Stimulated activated CD8-positive, alpha-beta memory T cell treated with anti-CD3 and anti-CD28 coated beads, Interleukin-2, amount 100 ng/mL, for 1 hour (primary cell): ENCODE measurements around the gene PDGFD.
A peak's percentile ranks its signal among the peaks of the same experiment; 100 is the strongest.

ENCODE experiments used
- DNase-seq, 2 donors: peaks; one replicate each; pipeline ENCODE4 v3.0.0-alpha.2; 2020; ENCODE audit warnings: low read depth in 2 of 2

The PDGFD gene

GRCh38 chr11:104164028-104164520 is at the start of gene PDGFD:
TSS of gene PDGFD (minus strand) at chr11:104164147.
- peak; percentile 11 to 12 for DNase-seq

DNA sequence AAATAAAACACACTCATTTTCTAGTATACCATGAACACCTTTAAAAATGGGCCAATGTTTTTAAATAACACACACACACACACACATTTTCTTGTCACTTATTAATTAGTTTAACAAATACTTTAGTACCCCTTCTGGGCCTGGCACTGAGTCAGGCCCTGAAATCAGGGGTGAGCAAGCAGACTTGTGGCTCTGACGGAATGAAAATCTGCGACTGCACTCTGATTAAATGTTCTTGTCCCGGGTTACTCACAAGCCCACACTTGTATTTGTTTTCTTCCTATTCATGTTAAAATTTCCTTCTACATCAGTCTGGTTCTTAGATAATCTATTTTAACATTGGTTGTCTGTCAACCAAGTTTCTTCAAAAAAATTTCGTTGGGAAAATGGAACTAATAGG is 43.0 kb upstream of the PDGFD start:
- no peak for DNase-seq

GRCh38 chr11:104205838-104206237 is 41.9 kb upstream of the PDGFD start:
- DNase-seq, result no peak

- DNase-seq, result no peak
Observed at GRCh38 chr11:104200688-104201087, 36.7 kb upstream of the PDGFD start.

DNA sequence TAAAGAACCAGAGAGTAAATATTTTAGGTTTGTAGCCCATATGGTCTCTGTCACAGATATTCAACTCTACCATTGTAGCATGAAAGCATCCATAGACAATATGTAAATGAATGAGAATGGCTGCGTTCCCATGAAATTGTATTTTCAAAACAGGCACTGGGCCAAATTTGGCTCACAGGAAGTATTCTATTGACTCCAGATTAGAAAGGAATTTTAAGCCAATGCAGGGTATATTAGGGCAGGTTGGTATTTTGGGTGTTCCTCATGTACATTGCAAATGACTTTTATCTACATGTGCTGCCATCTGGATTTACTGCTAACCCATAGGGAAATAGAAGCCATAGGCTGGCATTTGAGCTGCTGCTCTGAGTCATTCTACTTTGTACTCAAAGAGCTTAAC is 35.1 kb upstream of the PDGFD start:
- no peak for DNase-seq

DNA sequence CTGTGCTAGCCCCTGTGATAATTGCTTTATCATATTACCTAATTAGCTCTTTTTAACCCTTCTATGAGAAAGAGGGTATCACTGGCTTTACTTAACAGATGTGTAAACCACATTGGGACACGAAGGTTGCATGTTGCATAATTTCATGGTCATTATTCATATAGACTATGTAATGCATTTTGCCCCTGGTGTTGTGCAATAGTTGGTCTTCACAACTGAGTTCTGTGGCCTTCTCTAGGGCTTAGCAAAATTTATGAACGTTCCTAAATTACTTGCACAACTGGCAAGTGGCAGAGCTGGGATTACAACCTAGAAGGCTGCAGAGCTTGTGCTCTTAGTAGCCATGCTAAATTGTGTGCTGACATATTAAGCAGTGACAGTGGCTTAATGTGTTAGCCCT is 34.6 kb upstream of the PDGFD start:
- DNase-seq, result no peak

- no peak for DNase-seq
Observed at GRCh38 chr11:104191124-104191523, 27.2 kb upstream of the PDGFD start.

DNA sequence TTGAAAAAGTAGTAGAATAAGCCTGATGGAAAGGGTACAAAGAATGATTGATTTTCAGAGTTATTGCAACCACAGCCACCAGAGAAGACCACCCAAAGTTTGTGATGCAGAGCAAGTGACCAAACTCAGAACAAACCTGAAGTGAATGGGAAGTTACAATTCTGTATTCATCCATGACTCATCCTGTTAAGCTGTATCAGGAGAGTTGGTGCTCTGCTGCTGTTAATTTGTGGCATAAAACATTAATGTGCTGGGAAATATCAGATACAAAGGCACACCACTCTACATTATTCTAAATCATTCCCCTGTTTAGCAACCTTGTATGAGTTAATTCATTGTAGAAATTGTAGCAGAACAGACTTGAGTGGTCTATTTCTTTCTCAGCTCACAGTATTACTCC is 19.6 kb upstream of the PDGFD start:
- DNase-seq, result no peak

- DNase-seq, result no peak
Observed at GRCh38 chr11:104175769-104176168, 11.8 kb upstream of the PDGFD start.

DNA sequence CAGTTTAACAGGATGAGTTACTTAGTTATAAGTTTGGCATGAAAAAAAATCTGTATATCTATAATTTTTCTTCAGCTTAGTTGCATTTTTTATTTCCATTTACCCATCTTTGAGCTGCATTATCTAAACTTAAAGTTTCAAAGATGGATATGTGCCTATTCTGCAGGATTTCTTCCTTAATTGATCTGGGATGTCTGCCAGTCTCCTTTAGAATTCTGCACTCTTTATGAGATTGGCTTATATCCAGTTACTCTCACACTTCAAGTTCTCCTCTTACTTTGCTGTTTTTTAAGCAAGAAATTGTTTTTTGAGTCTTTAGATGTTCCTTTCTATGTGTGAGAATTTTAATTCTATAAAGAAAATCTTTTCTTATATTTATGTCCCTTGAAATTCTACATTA is 5.1 kb upstream of the PDGFD start:
- DNase-seq, result no peak

DNA sequence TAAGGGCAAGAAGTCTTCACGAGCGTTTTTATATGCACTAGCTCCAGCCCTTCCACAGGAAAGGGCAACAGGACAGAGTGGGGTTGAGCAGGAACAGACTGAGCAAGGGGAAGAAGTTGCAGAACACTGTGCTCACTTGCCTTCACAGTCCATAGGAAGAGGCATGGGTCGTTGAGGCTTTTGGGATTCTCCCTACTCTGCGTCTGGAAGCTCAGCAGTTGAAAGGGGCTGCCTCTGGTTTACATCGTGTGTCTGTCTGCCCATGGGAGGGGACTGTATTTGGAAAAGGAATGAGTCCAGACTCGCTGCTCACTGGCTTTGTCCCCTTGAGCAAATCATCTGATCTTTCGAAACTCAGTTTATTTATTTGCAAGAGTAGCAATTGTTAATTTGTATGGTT is 1.1 kb upstream of the PDGFD start:
- no peak for DNase-seq

DNA sequence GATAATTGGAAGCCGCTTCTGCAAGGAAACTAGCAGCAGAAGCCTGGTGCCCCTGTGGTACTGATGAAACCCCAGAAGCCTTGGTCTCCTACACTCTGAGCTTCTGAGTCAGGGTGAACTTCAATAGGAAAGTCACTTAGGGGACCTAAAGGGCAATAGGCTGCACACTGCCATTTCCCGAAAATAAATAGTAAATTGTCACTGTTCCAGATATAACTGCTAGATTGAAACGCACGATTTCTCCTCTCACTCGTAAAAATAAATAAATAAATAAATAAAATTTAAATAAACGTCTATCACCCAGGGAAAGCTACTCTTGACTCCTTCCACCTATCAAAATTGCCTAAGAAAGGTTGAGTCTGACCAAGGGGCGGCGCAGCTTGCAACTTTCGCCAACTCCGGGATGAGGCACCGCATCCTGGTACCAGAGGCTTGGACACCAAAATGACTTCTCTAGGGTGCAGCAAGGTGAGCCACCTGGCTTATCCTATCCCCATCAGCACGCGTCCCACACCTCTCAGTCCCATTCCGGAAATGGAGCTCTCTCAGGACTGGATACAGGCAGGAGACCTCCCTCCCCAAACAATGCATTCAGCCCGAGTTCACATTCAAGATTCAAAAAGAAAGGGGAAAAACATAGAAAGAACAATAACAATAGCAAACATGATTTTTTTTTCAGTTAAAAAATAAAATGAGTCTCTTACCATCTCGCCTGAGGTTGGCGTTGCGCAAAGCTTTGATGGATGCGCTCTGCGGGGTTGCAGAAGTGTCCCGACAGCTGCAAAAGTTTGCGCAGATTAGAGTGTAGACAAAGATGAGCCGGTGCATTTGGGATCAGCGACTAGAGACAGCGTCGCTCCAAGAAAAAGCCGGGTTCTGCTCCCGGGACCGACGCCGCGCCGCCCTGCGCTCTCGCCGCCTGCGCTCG is 583 bp downstream of the PDGFD start:
- DNase-seq, result no peak

DNA sequence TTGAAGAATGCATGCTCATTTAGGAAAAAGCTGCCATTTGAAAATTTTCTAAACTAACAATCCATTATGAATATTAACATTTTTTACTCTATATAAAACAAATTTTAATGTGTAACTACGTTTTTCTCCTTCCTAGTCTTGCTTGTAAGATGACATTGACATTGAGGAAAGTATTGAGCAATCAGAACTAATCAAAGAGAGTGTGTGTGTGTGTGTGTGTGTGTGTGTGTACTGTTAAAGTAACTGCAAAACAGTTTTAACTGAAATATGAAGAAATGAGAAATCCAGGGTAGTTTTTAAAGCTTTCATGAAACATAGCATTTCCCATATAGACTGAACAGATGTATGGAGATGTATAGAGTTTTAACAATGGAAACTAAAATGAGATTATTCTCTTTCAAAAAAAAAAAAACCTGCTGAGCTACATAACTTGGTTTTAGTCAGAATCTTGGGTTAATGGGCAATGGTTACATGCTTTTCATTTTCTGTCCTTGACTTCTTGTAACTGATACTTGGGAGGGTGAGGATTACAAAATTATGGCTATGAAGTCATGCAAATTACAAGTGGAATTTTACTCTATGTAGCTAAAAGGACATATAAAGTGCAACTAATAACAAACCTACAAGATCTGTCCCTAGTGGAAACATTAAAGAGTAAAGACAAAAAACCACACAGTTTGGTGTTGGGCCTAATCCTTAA is 2.0 kb downstream of the PDGFD start:
- no peak for DNase-seq

DNA sequence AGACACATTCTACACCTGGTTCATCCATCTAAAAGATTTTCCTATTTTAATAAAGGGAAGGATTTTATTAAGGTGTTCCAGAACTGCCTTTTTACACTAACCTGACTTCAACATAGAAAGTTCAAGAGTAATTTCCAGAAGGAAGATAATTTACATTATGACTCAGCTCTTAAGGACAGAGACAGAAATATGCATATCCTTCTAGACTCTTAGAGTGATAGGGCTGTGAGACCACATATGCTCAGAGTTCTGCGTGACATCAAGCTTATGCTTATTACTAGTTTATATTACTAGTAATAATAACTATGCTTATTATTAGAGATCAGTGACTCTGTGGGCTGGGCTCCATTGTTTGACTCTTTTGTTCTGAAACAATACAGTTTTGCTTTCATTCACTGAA is 4.6 kb downstream of the PDGFD start:
- no peak for DNase-seq

DNA sequence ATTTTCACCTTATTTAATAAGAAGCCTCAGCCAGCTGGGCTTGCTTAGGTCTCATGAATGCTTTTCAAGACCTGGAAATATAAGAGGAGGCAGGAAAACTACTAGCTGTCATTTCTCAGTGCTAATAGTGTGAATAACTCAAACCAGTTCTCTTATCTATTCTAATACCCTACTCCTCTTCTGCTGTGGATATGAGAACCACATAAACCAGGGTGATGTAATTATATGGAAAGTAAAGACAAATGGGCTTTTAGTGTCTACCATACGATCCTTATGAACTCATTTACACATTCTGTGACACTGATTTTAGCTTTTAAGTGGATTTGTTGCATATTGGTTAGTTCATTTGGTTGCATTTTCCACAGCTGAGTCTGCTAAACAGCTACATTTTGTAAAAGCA is 8.6 kb downstream of the PDGFD start:
- DNase-seq, result no peak

DNA sequence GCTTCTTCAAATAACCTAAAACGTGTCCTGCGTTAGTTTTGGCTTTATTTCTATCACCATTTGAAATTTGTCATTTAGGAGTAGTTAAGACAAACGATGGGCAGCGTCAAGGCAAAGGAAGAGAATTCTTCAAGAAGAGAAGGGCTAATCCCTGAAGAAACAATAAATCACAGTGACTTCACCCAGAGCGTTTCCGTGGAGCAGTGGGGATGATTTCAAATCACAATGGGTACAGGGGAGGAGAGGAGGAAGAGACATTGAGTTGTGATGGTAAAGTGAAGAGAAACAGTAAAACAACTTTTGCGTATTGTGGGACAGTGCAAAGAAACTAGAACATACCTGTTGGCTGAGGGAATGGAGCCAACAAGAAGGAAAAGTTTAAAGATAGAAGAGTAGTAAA is 9.7 kb downstream of the PDGFD start:
- DNase-seq, result no peak

GRCh38 chr11:104152941-104153505 is 10.9 kb downstream of the PDGFD start:
- DNase-seq, result no peak

DNA sequence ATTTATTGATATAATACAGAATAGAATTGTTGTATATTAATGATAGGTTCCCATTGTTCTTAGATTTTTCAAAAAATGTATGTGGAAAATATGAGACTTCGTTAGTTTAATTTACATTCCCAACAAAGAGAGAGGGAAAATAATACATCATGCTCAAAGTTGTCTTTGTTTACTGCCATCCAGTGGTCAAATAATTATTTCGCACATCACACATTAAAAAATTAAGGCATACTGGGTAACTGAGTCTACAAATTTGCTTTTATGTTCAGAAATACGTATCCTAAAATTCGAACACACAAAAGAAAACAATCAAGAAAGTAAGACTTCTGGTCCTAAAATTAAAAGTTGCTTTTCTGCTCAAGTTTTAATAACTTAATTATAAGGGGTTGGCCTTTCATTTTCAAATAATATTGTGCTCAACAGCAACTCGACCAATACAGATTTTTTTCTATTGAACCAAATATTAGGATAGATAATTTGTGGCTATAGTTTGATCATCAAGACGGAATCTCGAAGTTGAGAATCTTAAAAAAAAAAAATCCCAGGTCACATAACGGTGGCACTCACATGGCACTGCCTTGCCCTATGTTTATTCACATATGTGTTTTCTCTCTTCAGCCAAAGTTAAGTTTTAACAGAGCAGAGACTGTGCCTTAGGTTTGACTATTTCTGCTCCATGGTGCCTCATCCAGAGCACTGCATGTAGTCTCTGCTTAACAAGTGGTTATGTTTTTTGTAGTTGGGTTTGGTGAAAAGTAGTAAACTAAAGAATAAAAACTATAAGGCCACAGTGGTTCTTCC is 12.3 kb downstream of the PDGFD start:
- DNase-seq, result no peak

DNA sequence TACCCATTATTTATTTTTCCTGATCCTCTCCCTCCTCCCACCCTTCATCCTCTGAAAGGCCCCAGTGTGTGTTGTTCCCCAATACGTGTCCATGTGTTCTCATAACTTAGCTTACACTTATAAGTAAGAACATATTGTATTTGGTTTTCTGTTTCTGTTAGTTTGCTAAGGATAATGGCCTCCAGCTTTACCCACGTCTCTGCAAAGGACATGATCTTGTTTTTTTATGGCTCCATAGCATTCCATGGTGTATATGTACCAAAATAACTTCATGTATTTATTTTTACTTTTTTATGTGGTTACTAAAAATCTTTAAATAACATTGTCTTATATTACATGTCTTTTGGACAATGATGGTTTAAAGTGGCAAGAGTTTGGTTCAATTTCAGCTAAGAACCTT is 15.2 kb downstream of the PDGFD start:
- no peak for DNase-seq

DNA sequence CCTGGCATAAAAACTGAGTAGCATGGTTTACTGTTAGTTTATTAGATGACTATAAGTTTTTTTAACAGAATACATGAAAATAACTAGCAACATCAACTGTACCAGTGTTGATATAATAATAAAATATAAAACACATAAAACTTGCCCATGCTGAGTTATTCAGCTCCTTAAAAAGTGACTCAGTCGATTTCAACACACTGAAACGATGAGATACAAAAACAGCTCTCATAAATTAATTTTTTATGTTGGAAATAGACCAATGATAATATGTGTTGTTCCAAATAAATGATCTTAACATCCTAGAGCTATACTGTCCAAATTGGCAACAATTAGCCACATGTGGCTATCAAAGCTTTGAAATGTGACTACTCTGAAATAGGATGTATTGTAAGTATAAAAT is 15.9 kb downstream of the PDGFD start:
- DNase-seq, result no peak

GRCh38 chr11:104146943-104147342 is 17.0 kb downstream of the PDGFD start:
- no peak for DNase-seq

DNA sequence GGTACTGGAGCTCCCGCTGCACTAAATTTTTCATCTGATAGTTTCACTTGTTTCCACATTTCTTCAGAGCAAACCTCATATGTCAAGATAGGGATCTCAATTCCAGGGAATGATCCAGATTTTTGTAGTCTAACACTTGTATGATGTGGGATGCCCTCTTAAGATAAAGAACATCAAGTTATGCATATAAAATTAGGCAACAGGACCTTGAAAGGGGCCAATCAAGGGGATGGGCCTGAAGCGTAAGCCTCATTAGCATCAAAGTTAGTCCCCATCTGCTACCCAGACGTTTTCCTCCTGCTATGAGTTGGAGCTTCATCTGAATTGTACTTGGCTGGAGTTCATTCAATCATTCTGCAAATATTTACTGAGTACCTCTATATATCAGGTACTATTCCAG is 17.5 kb downstream of the PDGFD start:
- DNase-seq, result no peak
